Upper lobe of left lung (tissue), 4 donors: ENCODE data around the gene IDUA.

ENCODE experiments used
- POLR2A ChIP-seq, 4 donors: fragments of 450-650 bp; IDR thresholded peaks; one replicate each; pipeline ENCODE4 v1.5.1; 2016 to 2017; ENCODE audit warnings: antibody characterized with exemption in 4 of 4, mild to moderate bottlenecking in 2 of 4
- POLR2AphosphoS5 ChIP-seq, 2 donors: sonication (generic); formaldehyde crosslinking; IDR thresholded peaks; one replicate each; pipeline ENCODE4 v1.5.1; 2017; ENCODE audit warnings: antibody characterized with exemption in 2 of 2
- TF ChIP-seq, protein P1 (sequence below), 6 experiments: fragments of 450-650 bp in 4 of 6; fragments of 200-600 bp in 2 of 6; sonication (generic) in 2 of 6; IDR thresholded peaks; one replicate each; pipeline ENCODE4 v1.5.1; 2016 to 2019; ENCODE audit warnings: antibody characterized with exemption in 6 of 6

DNA sequence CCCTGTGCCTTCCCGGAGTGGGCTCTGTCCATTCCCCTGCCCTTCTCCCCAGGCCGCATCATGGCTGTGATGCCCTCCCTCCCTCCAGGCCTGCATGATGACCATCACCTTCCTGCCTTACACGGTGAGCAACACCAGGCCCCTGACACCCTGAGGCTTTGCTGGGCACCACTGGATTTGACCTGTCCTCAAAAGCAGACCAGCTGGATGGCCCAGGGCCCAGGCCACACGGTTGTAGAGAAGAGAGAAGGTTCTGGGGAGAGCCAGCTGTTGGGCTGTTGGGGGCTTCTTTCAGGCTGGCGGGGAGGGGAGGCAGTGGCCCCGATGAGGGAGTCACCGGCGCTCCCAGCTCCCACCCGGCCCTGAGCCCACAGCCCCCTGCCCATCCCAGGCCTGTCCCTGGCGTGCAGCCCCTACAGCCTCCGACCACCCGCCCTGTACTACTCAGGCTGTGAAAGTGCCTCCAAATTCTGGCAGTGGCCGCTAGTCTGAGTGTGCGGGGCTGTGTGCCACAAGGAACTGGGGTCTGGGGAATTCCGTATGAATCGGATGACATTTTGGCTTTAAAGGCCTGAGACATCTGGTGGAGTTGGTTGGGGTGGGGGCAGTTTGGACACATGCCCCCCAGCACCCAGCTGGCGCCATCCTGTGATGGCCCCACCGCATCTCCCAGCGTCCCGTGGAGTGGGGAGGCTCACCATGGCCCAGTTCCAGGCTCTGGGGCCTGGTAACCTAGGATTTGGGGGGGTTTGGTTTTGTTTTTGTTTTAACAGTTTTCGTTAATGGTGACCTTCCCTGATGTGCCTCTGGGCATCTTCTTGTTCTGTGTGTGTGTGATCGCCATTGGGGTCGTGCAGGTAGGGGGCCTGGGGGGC is 35.0 kb upstream of the IDUA start:
- TF ChIP-seq POLR2A (IDR thresholded peaks at IDR 0.05) (no peak), POLR2AphosphoS5 (IDR thresholded peaks at IDR 0.05) (no peak)
- TF ChIP-seq, protein P1, sequence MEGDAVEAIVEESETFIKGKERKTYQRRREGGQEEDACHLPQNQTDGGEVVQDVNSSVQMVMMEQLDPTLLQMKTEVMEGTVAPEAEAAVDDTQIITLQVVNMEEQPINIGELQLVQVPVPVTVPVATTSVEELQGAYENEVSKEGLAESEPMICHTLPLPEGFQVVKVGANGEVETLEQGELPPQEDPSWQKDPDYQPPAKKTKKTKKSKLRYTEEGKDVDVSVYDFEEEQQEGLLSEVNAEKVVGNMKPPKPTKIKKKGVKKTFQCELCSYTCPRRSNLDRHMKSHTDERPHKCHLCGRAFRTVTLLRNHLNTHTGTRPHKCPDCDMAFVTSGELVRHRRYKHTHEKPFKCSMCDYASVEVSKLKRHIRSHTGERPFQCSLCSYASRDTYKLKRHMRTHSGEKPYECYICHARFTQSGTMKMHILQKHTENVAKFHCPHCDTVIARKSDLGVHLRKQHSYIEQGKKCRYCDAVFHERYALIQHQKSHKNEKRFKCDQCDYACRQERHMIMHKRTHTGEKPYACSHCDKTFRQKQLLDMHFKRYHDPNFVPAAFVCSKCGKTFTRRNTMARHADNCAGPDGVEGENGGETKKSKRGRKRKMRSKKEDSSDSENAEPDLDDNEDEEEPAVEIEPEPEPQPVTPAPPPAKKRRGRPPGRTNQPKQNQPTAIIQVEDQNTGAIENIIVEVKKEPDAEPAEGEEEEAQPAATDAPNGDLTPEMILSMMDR (IDR thresholded peaks at IDR 0.05) = no peak
